ENCODE measurements around the gene HSD17B3. TPM values are rescaled to one million over a fixed set of nuclear protein-coding genes. Genes with fewer than 3 reads are reported as not detected.

The HSD17B3 gene
- polyA plus RNA-seq, 1 of the 3 experiments (the other 2 are of a cell fraction) = 0.51 TPM

GRCh38 chr9:96209407-96210271 is 92.3 kb downstream of the HSD17B3 start:
- Histone ChIP-seq H3K4me1 (ENCODE audit: control insufficient read depth in 1 of 2, insufficient read depth in 2 of 2, low read depth in 1 of 2, low read length in 1 of 2) (peaks cover 0 to 6% of the 10 kb centered on the region in 2 experiments; a peak in 1 of 4 replicates), H2AFZ (ENCODE audit: low read depth) (no peak overlapping the region), H3K4me2 (no peak overlapping the region), H3K27me3 (ENCODE audit: insufficient read depth) (no peaks in the 10 kb centered on the region), H3K27ac (ENCODE audit: low read depth in 2 of 2, low read length in 1 of 2) (no peak overlapping the region), H3K9ac (no peak overlapping the region), H3K79me2 (ENCODE audit: insufficient read depth) (no peaks in the 10 kb centered on the region), H4K20me1 (ENCODE audit: insufficient read depth) (no peaks in the 10 kb centered on the region), H3F3A (replicated peaks; ENCODE audit: insufficient read depth) (no peaks in the 10 kb centered on the region), H3K36me3 (replicated peaks in 1 of 2; ENCODE audit: control insufficient read depth in 1 of 2, insufficient read depth in 2 of 2, low read length in 1 of 2) (no peaks in the 10 kb centered on the region), H3K4me3 (ENCODE audit: low read depth in 2 of 2, low read length in 1 of 2) (no peak overlapping the region), H3K9me3 (no peaks in the 10 kb centered on the region), H3K9me2 (no peaks in the 10 kb centered on the region)
- CTCF ChIA-PET = interaction anchor here (1.1 to 1.9 kb wide), 4 partner anchors 8 to 34 kb away, joined by 3 to 7 read pairs (median 5); no protein-coding TSS in a partner anchor
- no peak for TF ChIP-seq ZBTB33 (IDR thresholded peaks at IDR 0.05; ENCODE audit: borderline replicate concordance, low read depth)
- TF ChIP-seq JUND (IDR thresholded peaks at IDR 0.05) = no peak
- no peak for TF ChIP-seq NFIC (IDR thresholded peaks at IDR 0.05; ENCODE audit: borderline replicate concordance)
- TF ChIP-seq EZH2phosphoT487 (IDR thresholded peaks at IDR 0.05; ENCODE audit: borderline replicate concordance, low read depth) = no peak
- no peak for DNase-seq
- WGBS (ENCODE audit: low lambda C conversion rate) = 46% methylated on average over 7 of the region's 7 CpGs
- POLR2A ChIA-PET = interaction anchor here (1.4 kb wide), 1 partner anchor 8 kb away, joined by 5 read pairs; no protein-coding TSS in a partner anchor

- DNase-seq = no peak
- Histone ChIP-seq H3K9me3 (no peaks in the 10 kb centered on the region), H3F3A (replicated peaks; ENCODE audit: insufficient read depth) (no peaks in the 10 kb centered on the region), H3K27ac (ENCODE audit: low read depth in 2 of 2, low read length in 1 of 2) (no peak overlapping the region), H3K4me3 (ENCODE audit: low read depth in 2 of 2, low read length in 1 of 2) (no peak overlapping the region), H4K20me1 (ENCODE audit: insufficient read depth) (no peaks in the 10 kb centered on the region), H2AFZ (ENCODE audit: low read depth) (no peak overlapping the region), H3K27me3 (ENCODE audit: insufficient read depth) (peaks cover 12% of the 10 kb centered on the region; the same call in 1 of the 2 replicates), H3K9ac (no peak overlapping the region), H3K4me1 (ENCODE audit: control insufficient read depth in 1 of 2, insufficient read depth in 2 of 2, low read depth in 1 of 2, low read length in 1 of 2) (peaks cover 0 to 18% of the 10 kb centered on the region in 2 experiments; a peak in 1 of 4 replicates), H3K36me3 (replicated peaks in 1 of 2; ENCODE audit: control insufficient read depth in 1 of 2, insufficient read depth in 2 of 2, low read length in 1 of 2) (no peaks in the 10 kb centered on the region), H3K9me2 (no peaks in the 10 kb centered on the region), H3K4me2 (no peak overlapping the region), H3K79me2 (ENCODE audit: insufficient read depth) (no peaks in the 10 kb centered on the region)
- POLR2A ChIA-PET = interaction anchor here (0.7 kb wide), 1 partner anchor 331 kb away, joined by 4 read pairs; no protein-coding TSS in a partner anchor
- no peak for TF ChIP-seq NRF1 (IDR thresholded peaks at IDR 0.05; ENCODE audit: low read depth, low read length)
- TF ChIP-seq FOXJ3 (CRISPR knock-in tag; IDR thresholded peaks at IDR 0.05) = no peak
- TF ChIP-seq CTCF (IDR thresholded peaks at IDR 0.05) = no peak
- CTCF ChIA-PET = interaction anchor here (0.6 to 6.0 kb wide), 2 partner anchors 10 to 424 kb away, joined by 5 to 33 read pairs; no protein-coding TSS in a partner anchor
- 47% methylated on average over 6 of the region's 11 CpGs for WGBS (ENCODE audit: low lambda C conversion rate)
Measured at GRCh38 chr9:96206156-96206751, 95.7 kb downstream of the HSD17B3 start.

Measured in SK-N-SH (cell line).